Epithelial cell of proximal tubule (primary cell): Measurements from ENCODE around the gene TINAGL1. TPM values are rescaled to one million over a fixed set of nuclear protein-coding genes. Genes with fewer than 3 reads are reported as not detected.

ENCODE experiments used
- DNase-seq: peaks from one replicate; pipeline ENCODE4 v3.0.0-alpha.2; 2011; ENCODE audit warnings: low read depth
- H3K4me3 ChIP-seq: 2 replicates; pipeline ENCODE4 v1.5.1; 2011; ENCODE audit warnings: low read depth, mild to moderate bottlenecking, low read length
- CTCF ChIP-seq: conservative IDR thresholded peaks from 2 replicates; pipeline ENCODE4 v1.5.1; 2012; ENCODE audit warnings: low read depth, mild to moderate bottlenecking, low read length
- total RNA-seq: library from RNA; depleted of rRNA; stranded (reverse); fragments of >200 nt; gene quantifications from 2 replicates; pipeline ENCODE4 v1.2.3, GENCODE V29; 2015

Gene TINAGL1
- total RNA-seq, 1 donor from 2014 or later = 230 TPM

GRCh38 chr1:31541194-31541593 lies 35.1 kb upstream of the TINAGL1 start:
- H3K4me3 ChIP-seq = no peak overlapping the region
- no peak for TF ChIP-seq CTCF
- no peak for DNase-seq

- no peak for DNase-seq
- H3K4me3 ChIP-seq = no peak overlapping the region
- no peak for TF ChIP-seq CTCF
These were observed 30.3 kb upstream of the TINAGL1 start for GRCh38 chr1:31545927-31546540.

- no peak overlapping the region for H3K4me3 ChIP-seq
- DNase-seq = no peak
- no peak for TF ChIP-seq CTCF
These were observed 27.8 kb upstream of the TINAGL1 start for GRCh38 chr1:31548534-31548906.

GRCh38 chr1:31548907-31549808 lies 27.2 kb upstream of the TINAGL1 start:
- DNase-seq = peak; percentile 61
- peak overlapping the region; percentile 48 for H3K4me3 ChIP-seq
- TF ChIP-seq CTCF = peak; percentile 89

GRCh38 chr1:31549809-31550620 lies 26.3 kb upstream of the TINAGL1 start:
- no peak for TF ChIP-seq CTCF
- peak; percentile 33 for DNase-seq
- peak overlapping the region; percentile 48 for H3K4me3 ChIP-seq

- TF ChIP-seq CTCF = no peak
- no peak overlapping the region for H3K4me3 ChIP-seq
- DNase-seq = no peak
These were observed 25.1 kb upstream of the TINAGL1 start for GRCh38 chr1:31551208-31551607.
